ENCODE measurements around the gene RHBDL1.
"Not testable (repeated sequence)": the region's sequence is repeated elsewhere in the genome, so short reads cannot be mapped to it uniquely, and the experiment has no call there.

RHBDL1 gene

DNA sequence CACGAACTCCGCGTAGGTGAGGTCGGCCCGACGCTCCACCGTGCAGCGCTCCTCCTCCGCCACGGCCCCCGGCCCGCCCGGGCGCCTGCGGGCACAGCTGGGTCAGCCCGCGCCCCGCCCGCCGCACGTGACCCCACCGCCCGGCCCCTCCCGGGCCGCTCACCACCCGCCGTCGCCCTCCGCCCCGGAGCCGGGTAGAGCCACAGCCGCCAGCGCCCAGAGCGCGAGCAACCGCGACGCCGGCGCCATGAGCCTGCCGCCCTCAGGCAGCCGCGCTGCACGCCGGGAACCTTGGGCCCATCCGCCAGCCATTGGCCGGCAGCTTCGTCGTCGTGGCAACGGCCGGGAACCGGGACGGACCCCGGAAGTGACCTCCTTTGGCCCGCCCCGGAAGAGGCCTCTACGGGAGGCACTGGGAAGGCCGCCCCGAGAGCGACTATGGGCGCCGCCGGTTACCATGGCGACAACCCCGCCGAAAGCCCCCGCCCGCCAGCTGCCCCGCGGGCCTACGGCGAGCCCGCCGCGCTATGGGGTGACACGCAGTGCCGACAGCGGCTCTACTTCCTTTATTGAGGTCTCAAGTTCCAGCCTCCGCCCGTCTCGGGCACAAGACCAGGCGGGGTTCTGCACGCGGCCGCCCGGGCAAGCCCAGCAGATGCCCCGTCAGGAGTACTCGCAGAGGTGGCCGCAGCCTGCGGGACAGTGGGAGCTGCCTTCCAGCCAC is 8.8 kb downstream of the RHBDL1 start, which contains the start of gene JMJD8:
JMJD8 (minus strand) TSS at position 264 of the 724 bp plus-strand sequence; CDS start at position 249, 15 bp downstream.
- peak; percentile 69 to 98 (median 92) for DNase-seq

DNA sequence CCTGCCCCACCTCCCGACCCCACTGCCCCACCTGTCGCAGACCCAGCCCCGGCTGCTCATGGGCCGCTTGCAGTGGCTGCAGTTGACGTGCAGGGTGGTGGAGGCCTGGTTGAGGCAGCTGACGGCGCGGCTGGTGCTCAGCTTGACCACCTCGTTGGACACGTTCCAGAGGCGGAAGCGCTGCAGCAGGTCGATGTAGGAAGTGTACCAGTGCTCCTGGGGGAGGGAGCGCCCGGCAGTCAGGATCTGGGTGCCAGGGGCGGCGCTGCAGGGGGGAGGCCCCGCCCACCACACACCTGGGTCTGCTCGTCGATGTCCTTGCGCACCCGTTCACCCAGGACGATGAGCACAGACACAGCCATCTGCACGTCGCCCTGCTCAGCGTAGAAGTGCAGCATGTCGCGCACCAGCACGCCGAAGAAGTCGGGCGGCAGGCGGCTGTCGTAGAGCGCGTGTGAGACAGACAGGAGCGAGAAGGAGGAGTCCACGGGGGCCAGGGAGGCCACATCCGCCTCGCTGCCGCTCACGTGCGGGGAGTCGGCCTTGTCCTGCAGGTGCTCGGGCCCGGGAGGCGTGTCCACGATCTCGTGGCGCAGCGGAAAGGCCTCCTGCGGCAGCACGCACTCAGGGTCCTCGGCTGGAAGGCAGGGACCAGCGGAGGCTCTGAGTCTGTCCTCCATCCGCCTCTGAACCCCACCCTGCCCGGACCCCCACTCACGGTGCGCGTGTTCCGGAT is 9.7 kb downstream of the RHBDL1 start:
- DNase-seq: peak in 1 of 56 donors; percentile 41

DNA sequence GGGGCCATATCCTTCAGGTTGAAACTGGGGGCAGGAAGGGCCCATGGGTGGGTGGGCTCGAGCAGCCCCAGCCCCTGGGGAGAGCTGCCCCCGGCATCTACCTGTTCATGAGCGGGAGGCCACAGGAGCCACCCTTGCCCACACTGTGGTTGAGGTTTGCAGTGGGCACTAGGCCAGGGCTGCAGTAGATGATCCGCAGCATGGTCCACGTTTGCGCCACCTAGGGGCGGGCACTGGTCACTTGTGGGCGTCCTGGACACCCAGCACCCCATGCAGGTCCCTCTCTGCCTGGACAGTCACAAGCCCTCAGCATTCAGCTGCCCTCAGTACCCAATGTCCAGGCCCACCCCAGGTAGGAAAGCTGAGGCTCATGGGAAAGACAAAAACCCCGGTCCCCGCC is 10.5 kb downstream of the RHBDL1 start:
- DNase-seq: peak in 2 of 56 donors; percentile 13 to 24

DNA sequence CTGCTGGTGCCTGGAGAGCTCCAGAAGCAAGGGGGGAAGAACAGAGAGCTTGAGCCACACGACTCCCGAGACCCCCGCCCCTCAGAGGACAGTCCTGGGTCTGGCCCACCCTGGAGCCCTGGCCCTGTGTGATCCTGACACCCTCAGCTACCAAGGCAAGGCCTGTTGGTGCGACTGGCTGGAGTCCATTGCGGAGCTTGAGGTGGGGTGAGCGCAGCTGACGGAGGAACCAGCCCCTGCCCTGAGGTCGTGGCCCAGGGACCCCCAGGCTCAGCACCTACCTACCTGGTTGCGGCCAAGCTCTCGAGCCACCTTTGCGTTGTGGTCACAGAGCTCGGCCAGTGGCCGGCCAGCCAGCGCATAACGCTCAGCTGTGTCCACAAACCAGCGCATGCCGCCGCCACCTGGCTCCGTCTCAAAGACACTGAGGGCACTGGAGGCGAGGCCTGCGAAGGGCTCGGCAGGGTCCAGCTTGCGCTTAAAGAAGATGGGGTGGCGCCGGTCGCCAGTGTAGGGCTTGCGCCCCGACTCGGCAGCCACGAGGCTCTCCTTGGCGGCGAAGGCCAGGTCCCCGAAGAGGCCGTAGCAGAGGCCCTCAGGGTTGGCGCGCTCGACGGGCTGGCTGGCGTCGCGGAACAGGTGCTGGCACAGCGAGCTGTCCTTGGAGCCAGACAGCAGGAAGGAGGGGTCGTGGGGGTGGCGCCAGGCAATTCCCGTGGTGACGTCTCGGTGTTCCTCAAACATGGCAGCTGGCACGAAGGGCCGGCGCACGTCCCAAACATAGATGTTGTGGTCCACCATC is 11.2 kb downstream of the RHBDL1 start:
- no peak for DNase-seq

DNA sequence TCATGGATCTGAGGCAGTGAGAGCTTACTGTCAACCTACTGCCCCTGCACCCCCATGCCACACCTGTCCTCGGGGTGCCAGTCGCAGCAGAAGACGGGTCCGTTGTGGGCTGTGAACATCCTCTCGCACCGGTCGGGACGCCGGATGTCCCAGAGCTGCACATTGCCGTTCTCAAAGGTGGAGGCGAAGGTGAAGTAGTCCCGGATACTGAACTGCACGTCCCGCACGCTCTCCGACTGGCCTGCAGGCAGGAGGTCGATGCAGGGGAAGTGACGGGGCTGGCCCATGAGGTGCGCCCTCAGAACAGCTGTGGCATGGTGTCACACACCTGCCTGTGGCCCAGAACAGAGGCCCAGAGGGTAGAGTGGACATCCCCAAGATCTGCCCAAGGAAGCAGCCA is 12.0 kb downstream of the RHBDL1 start:
- no peak for DNase-seq

DNA sequence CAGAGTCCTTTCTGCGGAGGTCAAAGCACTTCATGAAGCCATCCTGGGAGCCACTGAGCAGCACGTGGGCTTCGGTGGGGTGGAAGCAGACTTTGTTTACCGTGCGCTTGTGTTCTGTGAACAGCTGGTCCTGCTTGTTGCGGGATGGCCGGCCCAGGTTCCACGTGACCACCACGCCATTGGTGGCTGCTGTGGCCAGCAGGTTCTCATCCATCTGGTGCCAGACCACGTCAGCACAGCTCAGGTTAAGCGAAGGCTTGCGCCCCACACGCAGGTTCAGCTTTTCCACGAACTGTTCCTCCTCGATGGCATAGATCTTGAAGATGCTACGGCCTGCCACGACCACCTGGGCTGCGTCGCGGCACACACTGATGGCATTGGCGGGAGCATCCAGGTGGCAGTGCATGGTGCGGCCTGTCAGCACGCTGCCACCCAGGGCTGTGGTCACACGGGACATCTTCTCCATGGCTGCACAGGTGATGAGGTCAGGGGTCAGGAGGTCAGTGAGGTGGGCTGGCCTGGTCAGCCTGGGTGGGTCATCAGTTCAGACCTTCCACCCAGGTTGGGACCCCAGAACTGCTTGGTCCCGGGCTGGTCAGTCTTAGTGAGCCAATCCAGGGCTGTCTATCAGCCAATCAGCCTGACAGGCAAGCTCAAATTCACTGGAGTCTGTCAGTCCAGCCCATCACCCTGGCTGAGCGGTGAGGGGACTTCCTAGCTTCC is 13.9 kb downstream of the RHBDL1 start:
- DNase-seq: no peak

DNA sequence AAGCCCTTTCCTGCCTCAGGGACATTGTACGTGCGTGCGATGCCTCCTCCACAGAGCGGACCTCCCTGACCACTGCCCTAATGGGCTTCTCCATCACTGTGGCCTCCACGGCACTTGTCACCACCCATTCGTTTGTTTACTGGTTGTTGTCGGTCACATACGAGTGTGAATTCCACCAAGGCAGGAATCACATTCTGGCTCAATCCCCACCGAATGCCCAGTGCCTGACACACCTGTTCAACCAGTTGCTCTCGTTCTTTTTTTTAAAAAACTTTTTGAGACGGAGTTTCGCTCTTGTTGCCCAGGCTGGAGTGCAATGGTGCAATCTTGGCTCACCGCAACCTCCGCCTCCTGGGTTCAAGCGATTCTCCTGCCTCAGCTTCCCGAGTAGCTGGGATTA is 15.8 kb downstream of the RHBDL1 start:
- DNase-seq: not testable (repeated sequence)

DNA sequence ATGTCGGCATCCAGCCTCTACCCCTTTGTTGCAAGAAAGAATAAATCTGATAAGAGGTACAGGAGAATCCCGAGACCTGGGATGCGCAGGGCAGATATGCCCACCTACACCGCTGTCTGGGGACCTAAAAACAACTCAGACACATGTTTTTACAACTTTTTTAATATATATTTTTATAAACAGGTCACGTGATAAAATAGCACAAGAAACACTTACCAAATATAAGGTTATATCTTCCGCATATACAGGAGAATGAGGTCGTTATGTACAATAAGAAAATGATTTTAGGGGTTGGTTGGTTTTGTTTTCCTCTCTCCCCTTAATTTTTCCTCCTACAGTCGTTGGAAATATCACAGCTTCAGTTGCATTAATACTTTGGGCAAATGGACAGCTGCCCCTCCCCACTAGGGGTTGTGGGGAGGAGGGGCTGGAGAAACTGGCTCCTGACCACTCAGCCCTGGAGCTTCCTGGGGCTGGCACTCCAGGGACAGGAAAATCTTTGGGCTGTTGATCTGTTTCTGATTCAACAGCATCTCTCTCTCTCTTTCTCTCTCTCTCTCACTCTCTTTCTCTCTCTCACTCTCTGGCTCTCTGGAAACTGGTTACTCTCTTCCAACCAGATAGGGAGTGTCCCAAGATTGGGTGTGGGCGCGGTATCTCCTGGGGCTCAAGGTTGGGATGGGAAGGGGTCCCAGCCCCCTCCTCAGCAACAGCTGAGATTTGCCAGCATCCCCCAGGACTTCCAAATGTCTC is 17.1 kb downstream of the RHBDL1 start:
- DNase-seq: no peak

DNA sequence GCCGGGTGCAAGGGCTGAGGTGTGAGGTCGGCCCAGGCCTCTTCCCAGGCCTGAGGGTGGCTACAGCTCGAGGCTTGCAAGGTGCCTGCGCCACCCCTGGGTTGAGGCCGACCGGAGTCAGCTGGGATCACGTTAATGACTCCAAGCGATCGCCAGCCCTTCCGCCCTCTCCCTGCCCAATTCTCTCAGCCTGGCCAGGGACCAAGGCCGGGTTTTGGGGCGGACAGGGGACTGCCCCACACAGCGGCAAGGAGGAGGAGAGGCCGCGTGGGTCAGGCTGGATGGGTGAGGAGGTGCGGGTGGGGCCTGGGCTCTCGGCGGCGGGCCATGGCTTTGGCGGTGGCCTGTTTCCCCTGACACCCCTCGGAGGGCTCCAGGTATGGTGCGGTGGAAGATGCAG is 17.9 kb downstream of the RHBDL1 start:
- DNase-seq: no peak

DNA sequence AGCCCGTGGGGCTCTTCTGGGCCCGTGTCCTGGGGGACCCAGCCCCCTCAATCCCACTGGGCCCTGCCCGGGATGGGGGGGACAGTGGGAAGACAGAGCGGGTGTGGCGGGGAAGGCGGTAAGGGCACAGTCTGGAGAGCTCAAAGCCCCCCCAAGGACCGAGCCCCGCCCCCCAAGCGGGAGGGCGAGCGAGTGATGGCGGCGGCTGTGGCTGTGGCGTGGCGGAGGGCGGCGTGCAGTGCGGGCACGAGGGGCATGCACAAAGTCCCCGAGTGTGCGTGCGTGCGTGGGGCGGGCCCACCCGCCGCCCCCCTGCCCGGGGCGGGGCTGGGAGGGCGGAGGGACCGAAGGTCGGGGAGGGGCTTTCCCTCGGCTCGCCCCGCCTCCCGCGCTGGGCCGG is 18.3 kb downstream of the RHBDL1 start:
- no peak for DNase-seq

DNA sequence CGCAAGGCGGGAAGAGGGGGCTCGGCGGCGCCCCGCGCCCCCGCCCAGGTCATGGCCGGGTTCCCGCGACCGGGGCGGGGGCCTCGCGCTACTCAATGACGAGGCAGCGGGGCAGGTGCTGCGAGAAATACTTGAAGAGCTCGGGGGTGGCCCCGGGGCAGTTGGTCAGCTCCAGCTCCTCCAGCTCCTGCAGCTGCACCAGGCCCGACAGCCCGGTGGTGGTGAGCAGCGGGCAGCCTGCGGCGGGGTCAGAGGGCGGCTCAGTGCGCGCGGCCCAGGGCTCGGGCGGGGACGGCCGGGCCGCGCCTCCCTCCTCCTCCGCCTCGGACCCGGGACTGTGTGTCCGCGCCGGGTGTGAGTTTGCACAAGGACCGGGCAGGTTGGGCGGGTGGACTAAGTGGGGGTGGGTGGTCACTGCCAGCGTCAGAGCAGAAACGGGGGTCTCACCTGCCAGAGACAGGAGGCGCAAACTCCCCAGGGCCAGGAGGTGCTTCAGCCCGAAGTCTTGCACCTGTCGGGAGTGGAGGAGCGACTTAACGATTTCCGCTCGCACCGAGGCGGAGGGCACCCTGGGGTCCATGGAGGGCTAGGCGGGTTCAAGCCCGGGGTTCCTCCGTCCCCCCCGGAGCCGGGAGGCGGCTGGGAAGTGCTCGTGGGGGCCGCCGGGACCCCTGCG is 18.9 kb downstream of the RHBDL1 start:
- no peak for DNase-seq

DNA sequence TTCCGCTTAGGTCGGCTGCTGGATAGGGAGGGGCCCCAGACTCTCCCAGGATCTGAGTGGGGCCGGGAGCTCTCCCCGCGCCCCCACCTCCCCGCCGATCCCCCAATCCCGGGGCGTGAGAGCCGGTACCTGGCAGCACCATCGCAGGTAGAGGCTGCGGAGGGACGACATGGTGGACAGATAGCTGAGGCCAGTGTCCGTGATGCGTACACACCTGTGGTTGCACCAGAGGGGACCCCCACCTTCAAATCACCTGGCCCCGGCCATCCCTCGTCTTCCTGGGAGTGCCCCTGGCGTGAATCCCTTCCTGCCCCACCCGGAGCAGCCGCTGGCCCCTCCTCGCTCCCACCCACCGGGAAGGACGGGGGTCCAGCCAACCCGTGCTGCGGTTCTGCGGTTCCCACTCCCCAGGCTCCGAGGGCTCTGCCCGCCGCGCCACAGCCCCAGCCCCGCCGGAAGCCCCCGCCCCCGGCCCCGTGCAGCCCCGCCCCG is 19.4 kb downstream of the RHBDL1 start:
- DNase-seq: no peak

DNA sequence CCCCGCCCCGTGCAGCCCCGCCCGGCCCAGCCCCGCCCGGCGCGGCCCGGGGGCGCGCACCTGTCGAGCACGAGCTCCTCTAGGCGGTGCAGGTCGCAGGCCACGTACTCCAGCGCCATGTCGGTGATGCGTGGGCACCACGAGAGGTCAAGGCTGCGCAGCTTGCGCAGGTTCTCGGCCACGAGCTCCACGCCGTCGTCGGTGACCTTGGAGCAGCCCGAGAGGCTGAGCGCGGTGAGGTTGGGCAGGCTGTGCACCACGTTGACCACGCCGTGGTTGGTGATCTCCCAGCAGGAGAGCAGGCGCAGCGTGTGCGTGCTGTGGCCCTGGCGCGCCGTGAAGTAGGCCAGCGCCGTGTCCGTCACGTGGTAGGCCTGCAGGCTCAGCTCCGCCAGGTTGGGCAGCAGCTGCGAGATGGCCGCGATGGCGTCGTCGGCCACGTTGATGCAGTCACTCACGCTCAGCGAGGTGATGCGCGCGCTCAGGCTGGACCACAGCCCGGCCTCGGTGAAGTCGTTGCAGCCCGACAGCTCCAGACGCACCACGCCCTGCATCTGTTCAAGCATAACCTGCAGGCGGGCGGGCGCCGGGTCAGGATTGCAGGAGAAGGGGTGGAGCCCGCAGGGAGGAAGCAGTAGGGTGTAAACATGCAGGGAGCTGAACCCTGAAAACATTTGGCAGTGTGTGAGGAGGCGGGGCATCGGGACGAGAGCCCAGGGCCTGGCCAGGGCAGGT is 20.1 kb downstream of the RHBDL1 start:
- peak in 8 of 56 donors; percentile 23 to 44 (median 37) for DNase-seq

DNA sequence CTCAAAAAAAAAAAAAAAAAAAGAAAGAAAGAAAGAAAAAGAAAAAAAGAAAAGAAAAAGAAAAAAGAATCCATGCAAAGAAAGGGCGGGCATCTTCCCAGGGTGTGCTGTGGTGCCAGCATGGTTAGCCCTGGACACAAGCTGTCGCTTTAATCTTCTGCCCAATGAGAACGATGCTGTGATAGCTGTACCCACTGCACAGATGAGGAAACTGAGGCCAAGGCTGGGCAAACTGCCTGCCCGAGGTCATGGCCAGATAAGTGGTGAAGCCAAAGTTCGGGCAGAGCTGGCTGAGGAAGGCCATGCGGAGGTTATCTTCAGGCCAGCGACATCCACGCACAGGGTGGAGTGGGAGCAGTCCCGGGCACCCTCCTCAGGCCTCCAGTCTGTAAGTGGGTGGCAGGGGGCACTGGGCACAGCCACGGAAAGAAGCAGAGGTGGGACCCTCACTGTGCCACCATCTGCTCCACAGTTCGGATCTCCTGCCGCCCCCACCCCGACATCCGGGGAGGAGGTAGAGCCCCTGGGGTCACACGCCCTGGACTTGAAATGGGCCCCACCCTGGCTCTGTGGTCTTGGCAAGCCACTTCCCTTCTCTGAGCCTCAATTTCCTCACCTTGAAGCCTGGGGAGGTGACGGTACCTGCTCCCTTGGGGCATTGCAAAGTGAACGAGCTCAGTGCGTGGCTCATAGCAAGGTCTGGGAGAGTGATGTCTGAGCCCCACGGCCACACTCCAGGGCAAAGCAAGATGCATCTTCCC is 23.6 kb downstream of the RHBDL1 start:
- no peak for DNase-seq

DNA sequence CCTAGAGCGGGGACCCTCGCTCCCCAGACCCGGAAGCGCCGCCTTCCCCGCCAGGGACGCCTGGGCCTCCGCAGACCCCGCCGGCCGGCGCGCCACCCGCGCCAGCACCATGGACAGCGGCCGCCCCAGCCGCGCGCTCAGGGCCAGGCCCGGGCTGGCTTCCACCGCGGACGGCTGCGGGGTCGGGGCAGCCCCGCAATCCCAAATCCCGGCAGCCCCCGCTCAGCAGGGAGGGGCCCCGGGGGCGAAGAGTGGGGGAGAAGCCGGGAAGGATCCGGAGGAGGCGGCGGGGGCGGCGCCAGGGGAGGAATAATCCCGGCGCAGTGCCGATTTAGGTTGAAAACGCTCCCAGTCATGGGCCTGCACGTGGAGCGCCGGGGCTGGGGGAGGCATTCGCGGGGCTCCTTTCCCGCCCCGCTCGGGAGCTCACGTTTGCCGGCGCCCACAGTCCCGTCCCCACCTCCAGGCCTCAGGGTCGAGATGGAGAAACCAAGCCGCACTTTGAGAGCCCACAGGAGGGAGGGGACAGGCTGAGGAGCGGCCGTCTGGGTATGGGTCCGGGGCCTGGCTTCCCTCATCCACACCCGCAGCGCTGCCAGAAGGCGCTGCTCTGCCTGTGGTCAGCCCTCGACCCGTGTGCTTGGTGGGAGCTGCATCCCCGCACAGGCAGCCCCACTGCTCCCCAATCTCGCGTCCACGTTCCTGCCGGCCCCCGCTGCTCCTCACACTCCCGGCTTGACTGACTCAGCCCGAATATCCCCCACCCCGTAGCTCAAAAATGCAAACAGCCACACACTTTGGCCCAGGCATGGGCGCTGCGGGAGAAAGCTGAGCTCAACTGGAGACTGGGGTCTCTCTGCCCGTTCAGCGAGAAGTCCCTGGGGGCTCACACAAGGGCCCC is 25.5 kb downstream of the RHBDL1 start:
- DNase-seq: peak in 3 of 56 donors; percentile 30 to 50 (median 42)

DNA sequence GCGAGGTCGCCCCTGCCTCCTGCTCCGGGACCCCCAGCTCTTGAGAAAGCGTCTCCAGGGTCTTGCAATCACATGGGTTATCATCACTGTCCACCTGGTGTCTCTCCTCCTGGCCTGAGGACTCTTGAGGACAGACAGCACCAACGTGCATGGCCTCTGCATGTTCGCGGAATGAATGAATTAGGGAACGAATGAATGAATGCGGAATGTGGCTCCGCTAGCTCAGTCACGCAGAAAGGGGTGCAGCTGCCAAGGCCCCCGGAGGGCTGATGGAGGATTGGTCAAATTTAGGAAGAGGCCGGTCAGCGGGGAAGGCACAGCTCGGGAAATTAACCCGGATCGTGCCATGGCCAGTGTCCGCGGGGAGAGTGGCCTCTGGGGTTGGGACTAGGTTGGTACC is 26.9 kb downstream of the RHBDL1 start:
- no peak for DNase-seq

DNA sequence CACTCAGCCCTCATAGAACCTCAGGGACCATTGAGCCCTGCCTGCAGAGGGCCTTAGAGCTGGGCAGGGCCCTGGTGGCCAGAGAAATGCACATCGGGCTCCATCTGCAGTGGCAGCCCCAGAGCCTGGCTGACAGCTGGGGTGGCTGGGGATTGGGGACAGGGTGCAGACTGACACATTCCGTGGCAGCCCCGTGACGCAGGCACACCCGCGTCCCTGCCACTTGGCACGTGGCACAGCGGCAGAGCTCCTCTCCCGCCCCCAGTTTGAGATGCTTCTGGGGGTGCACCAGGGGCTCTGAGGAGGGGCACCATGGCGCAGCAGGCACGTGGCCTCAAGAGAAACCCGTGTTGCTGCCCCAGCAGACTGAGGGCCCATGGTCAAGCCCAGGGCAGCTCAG is 27.9 kb downstream of the RHBDL1 start:
- peak in 6 of 56 donors; percentile 17 to 35 (median 30) for DNase-seq

Data from amygdala (tissue), 56 donors.